ENCODE data around the gene CLDN18.

CLDN18 gene

GRCh38 chr3:138030734-138031280, 20.8 kb downstream of the CLDN18 start:
- TF ChIP-seq SIN3A (IDR thresholded peaks at IDR 0.05; ENCODE audit: borderline replicate concordance, insufficient read depth, low read length) (no peak), FOXP2 (optimal IDR thresholded peaks at IDR 0.05; ENCODE audit: borderline replicate concordance, extremely low read depth, extremely low read length, insufficient read depth) (no peak), TAF1 (IDR thresholded peaks at IDR 0.05; ENCODE audit: borderline replicate concordance, insufficient read depth, low read length) (no peak), POLR2AphosphoS5 (IDR thresholded peaks at IDR 0.05; ENCODE audit: low read depth, low read length) (no peak), REST (IDR thresholded peaks at IDR 0.05; ENCODE audit: insufficient read depth in 1 of 2, low read depth in 2 of 2, low read length in 2 of 2) (no peak)

- no peak for TF ChIP-seq FOXP2 (optimal IDR thresholded peaks at IDR 0.05; ENCODE audit: borderline replicate concordance, extremely low read depth, extremely low read length, insufficient read depth)
- TF ChIP-seq TAF1 (IDR thresholded peaks at IDR 0.05; ENCODE audit: borderline replicate concordance, insufficient read depth, low read length): no peak
- TF ChIP-seq POLR2AphosphoS5 (IDR thresholded peaks at IDR 0.05; ENCODE audit: low read depth, low read length): no peak
- no peak for TF ChIP-seq REST (IDR thresholded peaks at IDR 0.05; ENCODE audit: insufficient read depth in 1 of 2, low read depth in 2 of 2, low read length in 2 of 2)
- no peak for TF ChIP-seq SIN3A (IDR thresholded peaks at IDR 0.05; ENCODE audit: borderline replicate concordance, insufficient read depth, low read length)
These were observed 21.6 kb downstream of the CLDN18 start for GRCh38 chr3:138031536-138031935.

GRCh38 chr3:138032567-138032966, 22.6 kb downstream of the CLDN18 start:
- TF ChIP-seq SIN3A (IDR thresholded peaks at IDR 0.05; ENCODE audit: borderline replicate concordance, insufficient read depth, low read length): no peak
- no peak for TF ChIP-seq POLR2AphosphoS5 (IDR thresholded peaks at IDR 0.05; ENCODE audit: low read depth, low read length)

GRCh38 chr3:138033202-138033691, 23.3 kb downstream of the CLDN18 start:
- TF ChIP-seq TAF1 (IDR thresholded peaks at IDR 0.05; ENCODE audit: borderline replicate concordance, insufficient read depth, low read length): no peak
- no peak for TF ChIP-seq POLR2AphosphoS5 (IDR thresholded peaks at IDR 0.05; ENCODE audit: low read depth, low read length)
- no peak for TF ChIP-seq SIN3A (IDR thresholded peaks at IDR 0.05; ENCODE audit: borderline replicate concordance, insufficient read depth, low read length)
- TF ChIP-seq FOXP2 (optimal IDR thresholded peaks at IDR 0.05; ENCODE audit: borderline replicate concordance, extremely low read depth, extremely low read length, insufficient read depth): no peak
- no peak for TF ChIP-seq REST (IDR thresholded peaks at IDR 0.05; ENCODE audit: insufficient read depth in 1 of 2, low read depth in 2 of 2, low read length in 2 of 2)

- TF ChIP-seq SIN3A (IDR thresholded peaks at IDR 0.05; ENCODE audit: borderline replicate concordance, insufficient read depth, low read length): no peak
- TF ChIP-seq POLR2AphosphoS5 (IDR thresholded peaks at IDR 0.05; ENCODE audit: low read depth, low read length): no peak
- TF ChIP-seq FOXP2 (optimal IDR thresholded peaks at IDR 0.05; ENCODE audit: borderline replicate concordance, extremely low read depth, extremely low read length, insufficient read depth): no peak
- TF ChIP-seq REST (IDR thresholded peaks at IDR 0.05; ENCODE audit: insufficient read depth in 1 of 2, low read depth in 2 of 2, low read length in 2 of 2): no peak
- TF ChIP-seq TAF1 (IDR thresholded peaks at IDR 0.05; ENCODE audit: borderline replicate concordance, insufficient read depth, low read length): no peak
These were observed 25.0 kb downstream of the CLDN18 start for GRCh38 chr3:138034918-138035317.
